T-helper 1 cell treated with Interleukin-12 subunit alpha and Interleukin-12 subunit beta and Interleukin-4 antibody, amounts not matched to agents 30 ng/mL and 1 ng/mL, for 36 hours (primary cell): ENCODE data around the gene ADCK2. TPM values are rescaled to one million over a fixed set of nuclear protein-coding genes. Genes with fewer than 3 reads are reported as not detected.
"Not testable (repeated sequence)": the region's sequence is repeated elsewhere in the genome, so short reads cannot be mapped to it uniquely, and the experiment has no call there.

Experiments used
- intact Hi-C: fragments of 100-400 bp; cut with micrococcal nuclease; formaldehyde crosslinking; loops from one replicate; pipeline ENCODE4 v1.15.1; 2024
- total RNA-seq: library from RNA; stranded (reverse); gene quantifications from 2 replicates; pipeline ENCODE4 v1.2.3, GENCODE V29; 2022

The ADCK2 gene
- total RNA-seq, 1 donor from 2014 or later = 12.8 TPM

DNA sequence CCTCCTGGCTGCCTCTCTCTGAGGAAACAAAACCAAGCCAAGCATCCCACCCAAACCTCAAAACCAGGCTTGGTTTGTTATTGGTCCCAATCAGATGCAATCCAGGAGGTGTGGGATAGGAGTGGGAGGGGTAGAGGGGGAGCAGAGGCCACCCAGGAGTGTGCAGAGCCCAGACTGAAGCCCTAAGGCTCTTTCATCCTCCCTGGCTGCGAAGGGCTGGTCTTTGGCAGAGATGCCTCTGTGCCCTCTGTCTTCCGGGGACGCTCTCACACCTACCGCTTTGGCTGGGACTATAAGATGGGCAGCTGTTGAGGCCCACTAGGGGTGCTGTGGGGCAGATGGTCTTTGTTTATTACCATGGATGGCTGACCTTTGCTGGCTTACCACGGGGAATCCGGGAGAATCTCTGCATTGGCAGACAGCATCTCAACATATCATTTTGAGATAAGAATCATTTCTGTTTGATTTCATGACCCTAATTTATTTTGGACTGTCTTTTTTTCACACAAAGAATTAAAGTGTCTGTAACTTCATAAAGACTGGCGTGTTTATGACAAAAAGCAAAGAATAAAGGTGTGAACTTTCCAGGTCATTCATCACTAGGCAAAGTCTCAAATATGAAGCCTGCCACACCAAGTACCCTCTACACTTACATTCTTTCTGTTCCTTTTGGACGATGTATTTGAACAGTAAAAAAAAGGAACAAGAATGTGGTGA is 25.7 kb upstream of the ADCK2 start:
- intact Hi-C loops = no loop called here

DNA sequence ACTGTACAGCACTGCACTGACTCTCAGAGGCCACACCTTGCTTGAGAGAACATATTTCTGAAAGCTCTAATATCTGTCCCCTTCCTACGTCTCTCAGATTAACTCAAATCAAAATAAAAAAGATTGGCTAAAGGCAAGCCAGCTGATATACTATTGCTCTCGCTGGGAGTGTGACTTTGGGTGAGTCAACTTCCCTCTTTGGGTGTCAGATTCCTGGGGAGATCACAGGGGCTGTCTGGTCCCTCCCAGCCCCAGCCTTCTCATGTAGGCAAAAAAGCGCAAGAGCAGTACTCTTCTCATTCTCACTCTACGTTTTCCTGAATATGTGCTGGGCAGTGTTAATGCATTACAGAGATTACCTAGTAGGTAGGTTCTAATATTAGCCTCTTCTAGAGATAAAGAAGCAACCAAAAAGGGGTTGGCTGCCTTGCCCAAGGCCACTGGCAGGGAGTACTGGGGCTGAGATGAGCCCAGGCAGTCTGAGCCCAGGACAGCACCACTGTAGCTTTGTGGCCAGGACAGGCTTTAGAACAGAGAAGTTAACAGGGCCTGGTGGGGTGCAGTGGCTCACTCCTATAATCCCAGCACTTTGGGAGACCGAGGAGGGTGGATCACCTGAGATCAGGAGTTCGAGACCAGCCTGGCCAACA is 23.1 kb upstream of the ADCK2 start:
- intact Hi-C loops = no loop called here

DNA sequence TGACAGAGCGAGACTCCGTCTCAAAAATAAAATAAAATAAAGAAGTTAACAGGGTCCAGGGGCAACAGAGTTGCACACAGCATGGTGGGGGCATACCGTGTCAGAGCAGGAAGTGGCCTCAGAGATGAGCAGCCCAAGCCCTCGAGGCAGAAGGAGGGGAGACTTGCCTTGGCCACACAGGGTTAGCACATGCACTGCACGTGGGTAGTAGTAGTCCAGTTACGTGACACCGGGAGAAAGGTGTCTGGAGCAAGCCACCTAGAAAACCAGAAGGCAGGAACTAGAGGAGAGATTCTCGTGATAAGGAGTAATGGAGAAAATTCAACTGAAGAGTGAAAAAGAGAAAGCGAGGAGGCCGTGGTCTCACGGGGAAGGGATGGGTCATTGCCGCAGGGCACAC is 22.4 kb upstream of the ADCK2 start:
- intact Hi-C loops = no loop called here

DNA sequence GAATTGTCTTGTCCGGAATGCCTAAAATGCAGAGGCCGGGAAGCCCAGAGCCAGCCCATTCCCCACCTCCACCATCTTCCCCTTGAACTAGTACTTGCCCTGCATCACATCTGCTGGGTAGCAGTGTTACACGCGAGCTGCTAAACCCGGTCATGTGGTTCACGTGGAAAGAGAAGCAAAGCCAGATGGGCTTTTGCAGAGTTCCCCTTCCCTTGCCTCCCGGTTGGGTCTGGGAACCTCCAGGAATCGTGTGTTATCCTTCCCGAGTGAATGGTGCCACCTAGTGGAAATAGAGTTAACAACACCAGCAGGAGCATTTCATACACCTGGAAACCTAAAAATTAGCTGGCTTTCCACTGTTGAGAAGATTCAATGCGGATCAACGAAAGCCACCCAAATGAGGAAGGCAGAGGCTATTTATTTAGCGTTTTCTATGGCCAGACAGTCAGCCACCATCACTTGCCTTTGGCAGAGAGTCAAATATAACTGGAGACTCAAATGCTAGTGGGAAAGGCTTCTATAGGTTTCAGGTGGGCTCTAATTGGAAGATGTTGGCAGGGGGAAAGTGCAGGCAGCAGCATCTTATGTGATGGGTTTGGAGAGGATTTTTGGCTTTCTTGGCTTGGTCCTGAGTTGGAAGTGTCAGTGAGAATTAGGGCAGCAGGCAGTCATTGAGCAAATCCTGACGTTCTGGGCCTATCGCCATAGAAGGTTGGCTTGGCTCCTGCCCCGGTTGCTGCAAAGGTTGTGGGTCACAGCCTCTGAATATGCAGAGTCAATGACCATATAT is 19.2 kb upstream of the ADCK2 start:
- intact Hi-C loops = loop anchor here (1.0 kb wide), 3 partner anchors 135 to 359 kb away; no protein-coding TSS in a partner anchor

DNA sequence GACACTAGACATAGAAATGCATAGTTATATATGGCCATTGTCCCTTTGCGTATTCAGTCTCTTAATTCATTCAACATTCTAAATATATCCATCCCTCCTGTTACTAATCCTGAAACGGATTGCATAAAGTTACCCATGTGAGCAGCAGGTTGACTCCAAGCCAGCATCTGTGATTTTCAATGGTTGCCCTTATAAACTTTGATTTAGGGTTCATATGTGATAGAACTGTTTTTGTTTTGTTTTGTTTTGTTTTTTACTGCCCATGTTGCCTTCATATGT is 18.7 kb upstream of the ADCK2 start:
- intact Hi-C loops = no loop called here

DNA sequence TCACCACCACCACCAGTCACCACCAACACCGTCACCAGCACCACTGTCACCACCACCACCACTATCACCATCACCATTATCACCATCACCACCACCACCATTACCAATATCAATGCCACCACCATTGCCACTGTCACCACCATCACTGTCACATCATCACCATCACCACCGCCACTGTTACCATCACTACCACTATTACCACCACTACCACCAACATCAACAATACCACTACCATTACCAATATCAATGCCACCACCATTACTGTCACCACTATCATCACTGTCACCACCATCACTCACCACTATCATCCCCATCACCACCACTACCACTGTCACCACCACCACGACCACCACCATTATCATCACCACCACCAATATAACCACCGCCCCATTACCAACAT is 18.1 kb upstream of the ADCK2 start:
- intact Hi-C loops = loop anchor here (5.0 kb wide), 1 partner anchor 878 kb away; no protein-coding TSS in a partner anchor

DNA sequence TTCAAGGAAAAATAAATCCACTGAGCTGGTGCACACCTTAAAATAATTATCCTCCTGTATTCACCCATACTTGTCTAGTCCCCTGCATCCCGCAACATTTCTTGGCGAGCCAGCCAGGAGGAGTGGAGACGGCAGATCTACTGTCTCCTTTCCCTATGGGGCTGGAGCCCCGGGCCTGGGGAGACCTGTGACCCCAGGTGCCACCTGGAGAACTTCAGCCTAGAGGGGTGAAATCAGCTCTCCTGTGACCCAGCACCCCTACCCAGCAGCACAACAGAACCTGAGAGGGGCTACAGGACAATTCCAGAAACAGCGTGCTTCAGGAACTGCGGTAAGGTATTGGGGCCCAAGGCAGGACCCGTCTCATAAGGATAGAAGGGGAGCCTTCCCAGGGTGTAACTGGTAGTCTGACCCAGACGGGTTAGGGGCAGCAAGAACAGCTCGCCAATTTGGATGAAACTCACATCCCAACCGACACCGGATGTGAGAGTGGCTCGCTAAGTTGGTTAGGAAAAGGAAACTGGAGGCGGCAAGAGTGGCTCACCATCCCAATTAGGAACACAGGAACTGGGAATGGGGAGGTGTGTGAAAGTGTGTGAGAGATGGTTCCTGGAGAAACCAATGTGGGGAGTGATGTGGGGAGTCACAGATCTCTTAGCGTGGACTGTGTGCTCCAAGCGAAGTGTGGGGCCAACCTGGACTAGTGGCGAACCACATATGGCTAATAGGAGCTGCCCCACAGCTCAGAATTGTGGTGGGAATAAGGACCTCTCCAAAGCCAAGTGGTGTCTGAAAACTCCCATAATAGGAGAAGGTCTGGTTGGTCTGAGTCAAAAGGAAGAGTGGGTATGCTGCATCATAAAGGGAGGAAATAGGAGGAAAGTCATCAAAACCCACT is 17.0 kb upstream of the ADCK2 start:
- intact Hi-C loops = loop anchor here (1.0 to 5.0 kb wide), 3 partner anchors 18 to 877 kb away; partner anchors contain the start of gene NDUFB2

DNA sequence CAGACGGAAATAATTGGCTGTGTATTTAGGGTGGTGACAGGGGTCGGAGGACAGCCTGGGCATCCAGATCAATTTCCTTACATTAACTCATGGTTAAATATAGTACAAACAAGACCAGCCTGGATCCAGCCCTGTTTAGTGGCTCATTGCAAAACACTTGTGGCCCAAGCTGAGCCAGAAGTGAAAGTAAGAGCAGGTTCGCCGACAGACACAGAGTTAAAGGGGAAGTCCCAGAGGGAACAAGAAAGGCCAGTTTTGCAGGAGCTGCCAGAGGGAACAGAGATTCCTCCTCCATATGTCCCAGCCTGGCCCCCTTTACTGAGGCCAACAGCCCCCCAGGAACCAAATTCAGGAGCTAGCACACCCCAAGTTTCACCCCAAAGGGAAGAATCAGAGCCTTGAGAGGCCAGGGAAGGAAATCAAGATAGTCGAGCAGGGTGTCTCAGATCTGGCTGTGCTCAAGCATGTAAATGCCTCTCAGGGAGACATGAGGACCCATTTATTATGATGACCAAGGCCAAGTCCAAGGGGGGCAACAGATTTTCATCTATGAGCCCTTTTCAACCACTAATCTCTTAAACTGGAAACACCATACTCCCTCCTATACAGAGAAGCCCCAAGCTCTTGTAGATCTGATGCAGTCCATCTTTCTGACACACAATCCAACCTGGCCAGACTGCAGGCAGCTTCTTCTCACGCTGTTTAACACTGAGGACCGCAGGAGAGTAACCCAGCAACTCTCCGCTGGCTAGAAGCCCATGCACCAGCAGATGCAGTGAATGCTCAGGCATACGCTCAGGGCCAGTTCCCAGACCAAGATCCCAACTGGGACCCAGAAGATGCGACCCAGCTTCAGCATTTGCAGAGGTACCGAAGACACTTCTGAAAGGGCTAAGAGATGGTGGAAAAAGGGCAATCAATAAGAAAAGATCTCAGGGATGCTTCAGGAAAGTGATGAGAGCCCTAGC is 15.9 kb upstream of the ADCK2 start:
- intact Hi-C loops = loop anchor here (1.0 to 5.0 kb wide), 3 partner anchors 16 to 875 kb away; partner anchors contain the start of gene NDUFB2

DNA sequence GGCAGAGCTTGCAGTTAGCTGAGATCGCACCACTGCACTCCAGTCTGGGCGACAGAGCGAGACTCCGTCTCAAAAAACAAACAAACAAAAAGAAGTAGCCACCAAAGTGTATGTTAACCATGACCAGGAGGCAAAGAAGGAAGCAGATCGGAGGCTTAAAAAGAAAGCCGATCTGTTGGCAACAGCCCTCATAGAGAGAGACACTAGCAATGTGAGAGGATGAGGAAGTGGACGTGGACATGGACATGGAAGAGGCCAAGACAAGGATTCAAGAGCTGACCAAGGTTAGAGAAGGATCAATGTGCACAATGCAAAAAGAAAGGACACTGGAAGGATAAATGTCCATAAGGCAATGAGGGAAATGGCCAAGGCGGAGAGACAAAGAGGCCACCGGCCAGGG is 14.9 kb upstream of the ADCK2 start:
- intact Hi-C loops = loop anchor here (5.0 kb wide), 1 partner anchor 874 kb away; no protein-coding TSS in a partner anchor

DNA sequence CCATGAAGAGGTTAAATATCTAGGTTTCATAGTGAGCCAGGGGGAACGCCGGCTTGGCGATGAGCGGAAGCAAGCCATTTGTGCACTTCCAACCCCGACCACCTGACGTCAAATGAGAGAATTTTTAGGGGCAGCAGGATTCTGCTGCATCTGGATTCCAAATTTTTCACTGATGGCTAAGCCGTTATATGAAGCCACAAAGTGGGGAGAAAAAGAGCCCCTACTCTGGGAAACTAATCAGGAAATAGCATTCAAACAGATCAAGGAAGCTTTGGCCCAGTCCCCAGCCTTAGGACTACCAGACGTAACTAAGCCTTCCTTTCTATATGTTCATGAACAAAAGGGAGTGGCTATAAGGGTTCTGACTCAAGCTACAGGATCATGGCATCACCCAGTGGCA is 12.9 kb upstream of the ADCK2 start:
- intact Hi-C loops = loop anchor here (5.0 kb wide), 1 partner anchor 872 kb away; no protein-coding TSS in a partner anchor

DNA sequence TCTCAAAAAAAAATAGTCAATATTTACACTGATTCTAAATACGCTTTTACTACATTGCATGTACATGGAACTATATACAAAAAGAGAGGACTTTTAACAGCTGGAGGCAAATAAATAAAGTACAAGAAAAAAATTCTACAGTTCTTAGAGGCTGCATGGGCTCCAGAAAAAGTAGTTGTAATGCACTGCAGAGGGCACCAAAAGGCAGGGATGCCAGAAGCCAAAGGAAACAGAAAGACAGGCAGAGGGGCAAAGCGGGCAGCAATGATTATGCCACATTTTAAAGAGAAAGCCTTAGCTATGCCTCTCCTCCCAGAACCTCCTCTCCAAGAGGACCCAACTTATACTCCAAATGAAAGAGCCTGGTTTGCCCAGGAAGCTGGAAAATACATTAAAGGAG is 11.6 kb upstream of the ADCK2 start:
- intact Hi-C loops = no loop called here

DNA sequence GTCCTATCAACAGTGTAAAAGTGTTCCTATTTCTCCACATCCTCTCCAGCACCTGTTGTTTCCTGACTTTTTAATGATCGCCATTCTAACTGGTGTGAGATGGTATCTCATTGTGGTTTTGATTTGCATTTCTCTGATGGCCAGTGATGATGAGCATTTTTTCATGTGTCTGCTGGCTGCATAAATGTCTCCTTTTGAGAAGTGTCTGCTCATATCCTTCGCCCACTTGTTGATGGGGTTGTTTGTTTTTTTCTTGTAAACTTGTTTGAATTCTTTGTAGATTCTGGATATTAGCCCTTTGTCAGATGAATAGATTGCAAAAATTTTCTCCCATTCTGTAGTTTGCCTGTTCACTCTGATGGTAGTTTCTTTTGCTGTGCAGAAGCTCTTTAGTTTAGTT is 9.8 kb upstream of the ADCK2 start:
- intact Hi-C loops = not testable (repeated sequence)

DNA sequence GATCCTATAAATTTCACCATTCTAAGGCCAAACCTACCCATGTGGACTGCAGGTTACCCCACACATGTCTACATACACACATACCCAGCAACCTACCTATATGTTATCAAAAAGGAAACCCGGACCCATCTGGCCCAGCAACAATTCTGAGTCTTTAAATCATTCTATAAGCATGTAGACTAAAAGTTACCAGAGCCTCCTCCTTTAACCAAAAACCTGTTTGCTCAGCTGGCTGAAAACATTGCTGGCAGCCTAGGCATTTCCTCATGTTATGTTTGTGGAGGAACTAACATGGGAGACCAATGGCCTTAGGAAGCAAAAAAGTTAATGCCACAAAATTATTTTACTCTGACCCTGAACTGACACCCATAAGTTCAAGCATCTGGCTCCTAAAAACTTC is 5.3 kb upstream of the ADCK2 start:
- intact Hi-C loops = no loop called here

DNA sequence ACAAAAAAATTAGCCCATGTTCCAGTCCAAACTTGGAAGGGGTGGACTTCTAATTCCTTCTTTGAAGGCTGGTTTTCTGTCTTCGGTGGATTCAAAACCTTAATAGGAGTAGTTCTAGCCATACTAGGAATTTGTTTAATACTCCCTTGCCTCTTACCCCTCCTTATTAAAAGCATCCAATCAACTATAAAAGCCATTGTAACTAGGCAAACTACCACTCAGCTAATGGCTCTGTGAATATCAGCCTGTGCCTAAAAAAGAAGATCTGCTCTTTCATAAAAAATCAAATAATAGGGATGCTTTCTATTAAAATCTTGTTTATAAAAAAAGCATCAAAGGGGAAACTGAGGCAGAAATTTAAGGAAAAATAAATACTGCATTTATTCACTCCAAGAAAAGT is 4.1 kb upstream of the ADCK2 start:
- intact Hi-C loops = no loop called here

DNA sequence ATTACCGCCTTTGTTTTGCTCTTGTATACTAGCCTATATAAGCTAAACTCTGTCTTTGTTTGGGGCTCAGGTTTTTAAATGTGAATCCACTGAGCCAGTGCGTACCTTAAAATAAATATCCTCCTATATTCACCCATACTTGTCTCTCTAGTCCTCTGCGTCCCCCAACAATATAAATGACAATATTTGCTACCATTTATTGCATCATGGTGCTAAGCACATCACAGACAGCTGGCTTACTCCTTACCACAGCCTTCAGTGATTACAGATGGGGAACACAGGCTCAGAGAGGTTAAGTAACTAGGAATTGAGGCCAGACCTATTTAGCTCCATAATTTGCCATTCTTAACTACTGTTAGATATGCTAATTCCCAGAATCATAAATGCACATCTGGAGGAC is 3.4 kb upstream of the ADCK2 start:
- intact Hi-C loops = no loop called here

DNA sequence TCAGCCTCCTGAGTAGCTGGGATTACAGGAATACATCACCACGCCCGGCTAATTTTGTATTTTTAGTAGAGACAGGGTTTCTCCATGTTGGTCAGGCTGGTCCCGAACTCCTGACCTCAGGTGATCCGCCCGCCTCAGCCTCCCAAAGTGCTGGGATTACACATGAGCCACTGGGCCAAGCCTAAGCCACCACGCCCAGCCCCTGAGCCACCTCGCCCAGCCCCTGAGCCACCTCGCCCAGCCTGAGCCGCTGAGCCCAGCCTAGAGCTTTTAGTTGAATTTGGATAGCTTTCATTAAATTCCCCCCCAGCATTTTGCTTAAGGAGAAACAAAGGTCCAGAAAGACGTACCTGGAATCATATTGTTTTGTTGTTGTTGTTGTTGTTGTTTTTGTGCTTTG is 2.9 kb upstream of the ADCK2 start:
- intact Hi-C loops = loop anchor here (5.0 kb wide), 1 partner anchor 1308 kb away; no protein-coding TSS in a partner anchor

DNA sequence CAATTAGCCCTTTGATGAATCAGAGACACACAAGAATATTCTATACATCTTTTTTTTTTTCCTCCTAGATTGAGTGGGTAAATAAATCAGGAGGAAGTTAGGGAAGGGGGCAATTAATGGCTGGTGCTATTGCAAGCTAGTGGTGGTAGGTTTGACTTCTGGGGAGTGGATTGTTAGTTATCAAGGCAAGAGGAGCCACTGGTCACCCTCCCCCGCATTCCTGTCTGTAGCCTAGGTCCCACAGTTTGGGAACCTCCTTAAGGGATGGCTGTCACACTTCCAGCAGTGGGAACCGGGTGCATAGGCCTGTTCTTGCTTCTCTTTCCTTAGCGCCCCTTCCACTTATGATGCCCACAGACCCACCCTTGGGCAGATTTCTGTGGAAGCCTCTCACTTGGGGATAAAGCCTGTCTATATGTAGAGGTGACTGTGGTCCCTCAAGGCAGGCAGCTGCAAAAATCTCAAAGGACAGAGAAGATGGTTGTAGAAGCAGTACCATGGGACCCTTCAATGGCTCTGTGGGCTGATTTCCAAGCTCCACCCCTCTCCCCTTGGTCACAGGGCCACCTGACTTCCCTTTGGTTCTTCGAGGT is 2.3 kb upstream of the ADCK2 start:
- intact Hi-C loops = loop anchor here (5.0 kb wide), 1 partner anchor 1308 kb away; no protein-coding TSS in a partner anchor

DNA sequence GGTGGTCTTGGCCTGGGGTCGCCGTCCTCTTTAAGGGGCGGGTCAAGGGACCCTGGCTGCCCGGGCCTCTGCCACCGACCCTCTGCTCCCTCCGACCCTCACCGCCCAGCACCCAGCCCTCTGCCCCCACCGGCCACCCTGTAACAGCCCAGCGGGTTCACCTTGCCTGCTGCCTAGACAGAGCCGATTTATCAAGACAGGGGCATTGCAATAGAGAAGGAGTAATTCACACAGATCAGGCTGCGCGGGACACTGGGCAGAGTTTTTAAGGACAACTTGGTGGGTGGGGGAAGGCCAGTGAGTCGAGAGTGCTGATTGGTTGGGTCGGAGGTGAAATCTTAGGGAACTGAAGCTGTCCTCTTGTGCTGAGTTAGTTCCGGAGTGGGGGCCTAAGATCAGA is 779 bp upstream of the ADCK2 start:
- intact Hi-C loops = loop anchor here (1.0 to 5.0 kb wide), 3 partner anchors 340 to 1310 kb away; partner anchors contain the start of gene AGK

DNA sequence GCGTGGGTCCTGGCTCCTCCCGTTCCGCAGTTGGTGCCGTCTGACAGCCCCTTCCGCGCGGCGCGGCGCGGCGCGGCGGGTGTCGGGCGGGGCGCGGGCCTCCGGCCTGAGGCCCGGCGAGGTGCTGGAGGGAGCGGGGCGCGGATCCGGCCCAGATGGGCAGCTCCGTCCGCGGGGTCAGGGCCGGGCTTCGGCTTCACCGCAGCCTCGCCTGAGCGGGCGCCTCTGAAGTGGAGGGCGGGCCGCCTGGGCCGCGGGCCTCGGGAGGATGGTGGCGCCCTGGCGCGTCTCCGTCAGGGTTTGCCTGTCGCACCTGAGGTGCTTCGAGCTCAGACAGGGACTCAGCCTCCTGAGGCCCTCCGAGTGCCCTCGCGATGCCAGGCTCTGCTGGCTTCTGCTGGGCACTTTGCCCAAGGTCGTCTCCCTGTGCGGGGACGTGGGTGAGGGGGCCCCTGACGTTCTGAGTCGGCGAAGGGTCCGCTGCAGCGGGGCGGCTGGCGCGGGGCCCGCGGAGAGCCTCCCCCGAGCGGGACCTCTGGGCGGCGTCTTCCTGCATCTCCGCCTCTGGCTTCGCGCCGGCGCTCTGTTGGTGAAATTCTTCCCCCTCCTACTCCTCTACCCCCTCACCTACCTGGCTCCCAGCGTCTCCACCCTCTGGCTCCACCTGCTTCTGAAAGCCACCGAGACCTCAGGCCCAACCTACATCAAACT is 473 bp downstream of the ADCK2 start:
- intact Hi-C loops = loop anchor here (1.0 to 5.0 kb wide), 5 partner anchors 17 to 1311 kb away; partner anchors contain the start of genes AGK, MKRN1 and NDUFB2
